HG02885 (cell line): ENCODE measurements around the gene C3orf22.

Experiments used
- ATAC-seq: cut with Tn5 transposase; IDR thresholded peaks from one replicate; pipeline ENCODE4 v1.9.1; 2021; ENCODE audit warnings: mild to moderate bottlenecking; ENCODE audit not compliant: unreplicated experiment, poor library complexity

Gene C3orf22

DNA sequence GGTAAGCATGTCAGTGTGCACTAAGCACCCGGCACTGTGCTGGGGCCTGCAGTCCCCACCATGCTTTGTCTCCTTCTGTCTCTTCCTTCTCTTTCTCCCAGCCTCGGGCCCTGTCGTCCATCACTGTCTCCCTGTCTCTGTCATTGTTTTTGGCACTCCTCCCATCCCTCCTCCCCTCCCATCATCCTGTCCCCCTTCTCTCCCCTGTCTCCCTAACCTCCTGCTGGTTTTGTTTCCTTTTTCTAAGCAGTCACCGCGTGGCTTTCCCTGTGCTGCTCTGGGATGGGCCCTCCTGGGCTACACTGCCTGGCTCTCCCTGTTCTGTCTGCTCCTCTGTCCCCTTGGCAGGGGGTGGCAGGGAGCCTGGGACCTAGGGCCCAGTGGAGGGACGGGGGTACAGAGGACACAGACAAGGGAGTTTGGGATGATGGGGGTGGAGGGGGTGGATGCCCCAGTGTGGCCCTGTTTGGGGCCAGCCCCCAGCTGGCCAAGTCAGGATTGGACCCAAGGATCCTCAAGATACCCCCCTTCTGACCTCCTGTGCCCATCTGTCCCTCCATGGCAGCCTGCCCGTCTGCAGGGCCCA lies 29.1 kb downstream of the C3orf22 start:
- ATAC-seq, result no peak

DNA sequence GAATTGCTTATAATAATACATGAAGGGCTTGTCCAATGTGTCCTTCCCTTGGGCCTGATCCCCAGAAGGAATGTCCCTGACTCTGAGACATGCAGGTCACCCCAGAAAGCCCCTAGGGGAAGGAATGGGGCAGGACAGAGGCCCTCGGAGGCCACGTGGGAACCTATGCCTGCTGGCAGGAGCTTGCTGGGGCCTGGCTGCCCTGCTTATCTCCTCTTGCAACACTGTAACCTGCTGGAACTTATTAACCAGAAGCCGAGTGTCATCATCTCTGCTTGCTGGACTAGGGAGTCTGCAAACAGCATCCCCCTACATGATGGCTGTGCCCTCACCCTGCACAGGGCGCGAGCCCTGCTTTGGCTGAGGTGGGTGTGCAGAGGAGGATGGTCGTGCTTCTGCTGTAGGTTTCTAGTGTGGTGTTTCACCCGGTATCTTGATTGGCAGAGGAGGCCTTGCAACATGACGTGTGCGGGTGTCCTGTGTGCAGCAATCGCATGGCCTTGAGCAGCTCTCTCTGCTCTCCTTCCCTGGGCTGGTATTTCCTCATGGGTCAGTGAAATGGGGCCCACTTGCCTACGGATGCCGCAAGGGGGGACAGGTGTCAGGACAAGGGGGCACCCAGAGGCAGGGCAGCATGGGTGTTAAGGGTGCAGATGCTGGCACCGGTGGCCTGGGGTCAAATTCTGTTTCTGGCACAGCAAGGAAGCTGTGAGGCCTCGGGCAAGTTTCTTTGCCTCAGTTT lies 29.8 kb downstream of the C3orf22 start:
- no peak for ATAC-seq

DNA sequence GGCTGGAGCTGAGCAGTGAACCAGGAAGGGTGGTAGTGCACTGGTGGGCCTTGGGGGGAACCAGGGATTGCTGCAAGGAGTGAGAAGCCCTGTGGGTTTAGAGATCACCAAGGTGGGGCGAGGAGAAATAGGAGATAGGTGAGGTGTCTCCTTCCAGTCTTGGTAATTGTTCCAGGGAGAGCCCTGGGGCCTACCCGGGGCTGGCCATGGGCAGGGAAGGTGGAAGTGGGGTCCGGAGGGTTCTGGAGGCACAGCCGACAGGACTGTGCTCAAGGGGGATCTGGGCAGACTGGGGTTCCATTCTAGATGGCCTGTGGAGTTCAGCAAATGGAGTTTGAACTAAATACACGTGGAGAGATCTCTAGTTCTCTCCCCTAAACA lies 30.3 kb downstream of the C3orf22 start:
- no peak for ATAC-seq

DNA sequence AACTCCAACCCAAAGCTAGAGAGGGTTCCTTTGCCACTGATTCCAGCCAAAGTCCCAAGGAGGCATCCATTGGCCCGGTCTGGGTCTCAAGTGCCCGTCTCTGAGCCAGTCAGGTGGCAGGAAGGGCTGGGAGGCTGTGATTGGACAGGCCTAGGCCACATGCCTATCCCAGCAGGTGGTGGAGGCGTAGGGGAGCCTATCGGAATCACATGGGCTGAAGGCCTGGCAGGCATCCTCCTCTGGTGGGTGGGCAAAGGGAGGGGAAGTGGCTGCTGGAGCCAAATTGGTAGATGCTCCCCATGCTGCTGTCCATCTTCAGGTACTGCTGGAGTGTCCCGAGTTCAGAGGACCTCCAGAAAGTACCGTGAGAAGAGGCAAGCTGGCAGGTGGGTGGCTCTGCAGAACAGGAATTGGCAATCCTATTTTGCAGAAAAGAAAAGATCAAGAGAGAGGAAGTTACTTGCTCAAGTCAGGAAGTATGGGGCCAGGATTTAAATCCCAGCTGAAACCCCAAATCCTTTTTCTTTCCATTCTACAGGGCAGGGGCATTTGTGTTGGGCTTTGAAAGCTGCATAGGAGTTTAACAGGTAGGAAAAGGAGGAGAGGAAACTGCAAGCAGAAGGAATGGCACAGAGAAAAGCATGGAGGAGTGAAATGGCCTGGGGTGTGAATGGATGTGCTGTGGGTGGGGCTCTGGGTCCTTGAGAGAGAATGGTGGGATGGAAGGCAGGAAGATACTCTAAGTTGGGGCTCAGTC lies 31.1 kb downstream of the C3orf22 start:
- ATAC-seq, result no peak

DNA sequence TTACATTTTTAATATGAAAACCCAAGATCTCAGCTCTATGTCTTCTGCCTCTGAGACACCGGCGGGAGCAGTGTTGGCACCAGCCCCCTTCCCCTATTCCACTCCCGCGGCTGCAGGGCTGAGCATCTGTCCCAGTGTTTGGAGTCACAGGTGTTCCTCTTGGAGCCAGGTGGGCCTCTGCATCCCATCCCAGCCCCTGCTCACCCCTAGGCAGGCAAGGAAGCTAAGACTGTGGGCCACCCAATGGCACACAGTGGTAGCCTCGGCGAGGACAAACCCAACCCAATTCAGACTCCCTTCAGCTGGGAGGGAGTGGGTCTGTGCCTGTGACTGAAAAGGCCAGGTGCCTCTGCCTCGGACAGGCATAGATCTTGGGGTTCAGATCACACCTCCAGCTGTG lies 31.7 kb downstream of the C3orf22 start:
- ATAC-seq, result no peak

DNA sequence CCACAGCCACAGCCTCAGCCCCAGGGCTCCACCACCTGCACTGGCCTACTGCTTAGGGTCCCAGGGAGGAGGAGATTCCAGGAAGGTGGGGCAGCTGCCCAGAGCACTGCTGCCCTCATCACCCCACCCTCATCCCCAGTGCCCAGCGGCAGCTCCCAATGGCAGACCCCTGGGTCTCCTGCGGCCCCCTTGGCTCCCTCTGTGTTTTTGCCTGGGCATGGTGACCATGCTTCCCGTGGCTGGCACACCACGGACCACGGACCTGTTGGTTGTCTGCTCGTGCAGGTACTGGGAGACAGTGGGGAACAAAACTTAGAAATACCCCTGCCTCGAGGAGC lies 32.1 kb downstream of the C3orf22 start:
- no peak for ATAC-seq

DNA sequence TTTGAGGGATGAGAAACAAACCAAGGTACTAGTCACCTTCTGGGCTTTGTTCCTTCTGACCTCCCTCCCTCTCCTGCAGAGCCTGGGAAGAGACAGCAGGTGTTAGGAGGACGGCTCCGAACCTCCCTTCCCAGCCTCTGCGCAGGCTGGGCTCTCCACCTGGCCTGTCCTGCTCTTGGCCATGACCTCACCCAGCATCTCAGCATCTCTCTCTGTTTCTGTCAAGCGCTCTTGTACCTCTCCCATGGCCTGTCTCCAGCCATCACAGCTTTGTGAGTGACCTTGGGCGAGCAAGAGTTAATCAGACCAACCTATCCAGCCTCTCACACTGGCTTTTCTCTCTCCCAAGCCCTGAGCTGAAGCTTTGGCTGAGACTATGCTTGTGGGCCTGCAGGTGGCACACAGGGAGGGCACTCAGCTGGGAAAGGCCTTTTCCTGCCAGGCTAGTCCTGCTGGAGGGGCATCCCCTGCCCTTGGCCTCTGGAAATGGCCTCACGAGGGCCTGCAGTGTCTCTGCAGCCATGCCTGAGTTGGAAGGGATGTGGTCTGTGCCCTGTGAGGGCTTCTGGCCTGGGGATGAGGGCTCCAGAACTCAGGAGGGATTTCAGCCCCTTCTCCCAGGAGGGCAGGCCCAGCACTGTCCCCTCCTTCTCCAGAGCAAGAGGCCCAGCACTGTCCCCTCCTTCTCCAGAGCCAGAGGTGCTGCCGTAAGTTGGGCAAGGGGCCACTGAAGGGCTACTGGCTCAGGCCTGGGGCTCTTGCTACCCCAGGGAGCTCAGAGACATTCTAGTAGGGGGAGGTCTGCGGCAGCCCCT lies 32.7 kb downstream of the C3orf22 start:
- ATAC-seq, result no peak

DNA sequence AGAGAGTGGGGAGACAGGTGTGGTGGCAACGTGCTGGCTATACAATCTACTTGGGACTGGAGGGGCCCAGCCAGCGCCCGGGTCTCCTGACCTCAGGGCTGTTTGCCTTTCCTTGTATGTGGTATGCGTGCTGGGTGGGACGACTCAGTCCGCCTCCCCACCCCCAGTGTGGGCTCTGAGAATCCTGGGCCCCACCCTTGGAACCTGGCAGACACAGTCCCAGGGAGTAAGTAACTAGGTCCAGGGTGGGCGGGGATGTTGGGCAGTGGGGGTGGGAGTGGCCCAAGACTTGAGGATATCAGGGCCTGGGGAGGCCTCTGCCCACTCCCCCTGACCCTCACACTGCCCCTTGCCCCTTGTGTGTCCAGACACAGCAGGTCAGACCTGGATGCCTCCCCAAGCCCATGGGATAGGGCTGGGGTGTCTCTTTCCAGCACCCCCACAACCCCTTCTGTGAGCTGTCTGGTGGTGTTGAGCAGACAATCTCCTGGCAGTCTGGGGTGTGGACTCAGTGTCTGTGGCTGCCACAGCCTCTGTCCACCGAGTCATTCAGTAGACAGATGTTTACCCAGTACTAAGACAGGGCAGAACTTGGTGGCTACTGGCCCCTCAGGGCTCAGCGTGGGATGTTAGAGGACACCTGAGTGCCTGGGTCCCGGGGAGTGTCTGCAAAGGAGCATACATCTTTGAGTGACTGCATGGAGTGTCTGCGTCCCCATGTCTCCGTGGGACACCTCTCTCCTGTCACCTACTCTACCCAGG lies 33.5 kb downstream of the C3orf22 start:
- ATAC-seq, result no peak

DNA sequence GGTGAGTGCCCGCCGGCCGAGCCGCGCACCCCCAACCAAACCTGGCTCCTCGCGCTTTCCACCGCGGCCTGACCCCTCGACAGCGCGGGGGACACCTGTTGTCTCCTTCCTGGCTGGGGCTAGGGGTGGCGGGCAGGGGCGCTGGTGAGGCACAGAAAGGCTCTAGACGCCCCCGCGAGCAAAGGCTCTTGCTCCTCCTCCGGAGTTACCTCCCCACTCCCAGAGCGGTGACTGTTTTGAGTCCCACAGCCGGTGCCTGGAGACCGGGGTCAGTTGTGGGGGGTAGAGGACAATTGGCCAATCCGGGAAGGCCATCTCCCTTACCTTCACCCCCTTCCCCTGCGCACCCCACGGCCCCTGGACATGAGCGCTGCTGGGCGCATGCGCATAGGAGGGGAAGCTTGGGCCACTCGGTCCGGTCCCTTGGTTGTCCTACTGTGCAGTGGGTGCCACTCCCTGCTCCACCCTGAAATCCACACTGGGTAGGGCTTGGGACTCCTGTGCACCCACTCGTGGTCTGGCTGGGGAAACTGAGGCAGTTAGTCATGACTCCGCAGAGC lies 34.2 kb downstream of the C3orf22 start:
- ATAC-seq, result no peak

DNA sequence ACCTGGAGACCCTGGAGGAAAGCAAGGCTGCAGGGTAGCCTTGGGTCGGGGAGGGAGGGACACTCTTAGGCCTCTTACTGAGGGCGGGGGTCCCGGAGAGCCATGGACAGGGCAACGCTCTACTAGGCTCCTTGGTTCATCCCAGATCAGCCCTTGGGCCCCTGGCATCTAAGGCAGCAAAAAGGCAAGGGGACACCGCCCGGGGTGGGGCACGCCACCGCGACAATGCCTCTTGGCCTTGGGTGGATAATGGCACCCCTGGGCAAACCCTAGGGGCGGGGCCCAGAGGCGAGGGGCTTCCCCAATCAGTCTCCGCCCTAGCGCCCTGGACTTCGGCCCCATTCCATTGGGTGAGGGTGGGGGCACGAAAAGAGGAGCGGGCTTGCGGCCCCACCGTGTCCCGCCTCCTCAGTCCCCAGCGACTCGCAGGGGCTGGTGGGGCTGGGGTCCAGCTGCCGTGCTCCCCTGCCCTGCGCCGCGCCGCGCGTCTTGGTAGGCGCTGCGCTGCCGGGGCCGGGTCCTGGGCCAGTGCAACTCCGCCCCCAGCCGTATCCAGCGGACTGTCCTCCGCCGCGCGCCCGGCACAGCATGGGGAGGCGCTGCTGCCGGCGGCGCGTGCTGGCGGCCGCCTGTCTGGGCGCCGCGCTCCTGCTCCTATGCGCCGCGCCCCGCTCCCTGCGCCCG lies 34.8 kb downstream of the C3orf22 start, which contains the start of gene CHST13:
Gene CHST13 (plus strand): TSS at position 411 of the 684 bp plus-strand sequence. CDS start 178 bp downstream, at position 589.
- no peak for ATAC-seq

DNA sequence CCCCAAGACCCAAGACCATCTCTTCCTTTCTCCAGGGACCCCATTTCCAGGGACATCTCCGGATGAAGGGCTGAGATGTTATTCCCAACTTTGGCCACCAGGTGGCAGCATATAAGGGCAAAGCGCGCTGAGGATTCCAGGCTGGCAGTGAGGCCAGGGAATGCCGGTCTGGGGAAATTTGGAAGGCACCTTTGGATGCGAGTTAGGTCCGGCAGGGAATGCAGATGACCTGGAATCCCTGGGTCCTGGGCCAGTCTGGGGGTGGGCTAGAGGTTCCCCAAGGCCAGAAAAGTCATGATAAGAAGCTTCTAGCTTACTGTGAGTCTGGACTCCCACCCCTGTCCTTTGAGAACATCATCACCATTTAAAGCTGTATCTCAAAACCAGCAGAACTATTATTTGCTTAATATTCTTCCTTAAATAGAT lies 36.4 kb downstream of the C3orf22 start:
- no peak for ATAC-seq

DNA sequence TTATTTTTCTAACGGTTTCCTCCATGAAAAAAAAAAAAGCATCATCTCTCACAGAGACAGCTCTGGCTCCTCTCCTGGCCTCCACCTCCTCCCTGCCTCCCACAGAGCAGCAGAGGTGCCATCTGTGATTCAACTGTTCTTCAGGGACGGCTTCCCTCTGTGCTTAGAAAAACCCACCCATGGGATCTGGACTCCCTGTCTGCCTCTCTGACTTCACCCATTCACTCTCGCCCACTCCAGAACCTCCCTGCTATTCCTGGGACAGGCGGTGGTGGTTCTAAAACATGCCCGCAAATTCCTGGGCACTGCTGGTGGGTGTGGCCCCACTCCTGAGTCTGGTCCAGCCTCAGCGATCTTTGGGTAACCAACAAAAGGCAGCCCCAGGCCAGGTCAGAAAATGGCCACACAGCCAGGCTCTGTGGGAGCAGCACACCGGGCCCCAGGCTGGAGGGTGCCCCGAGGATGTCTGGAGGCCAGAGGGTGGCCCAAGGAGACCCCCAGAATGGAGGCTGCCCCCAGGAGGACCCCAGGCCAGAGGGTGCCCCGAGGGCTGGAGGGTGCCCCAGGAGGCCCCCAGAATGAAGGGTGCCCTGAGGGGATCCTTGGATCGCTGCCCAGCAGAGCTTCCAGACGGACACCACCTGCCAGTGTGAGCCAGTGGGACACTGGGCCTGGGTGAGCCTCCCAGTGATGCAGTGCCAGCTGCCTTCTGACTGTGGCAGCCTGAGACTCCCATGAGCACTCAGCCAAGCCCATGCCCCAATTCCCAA lies 37.4 kb downstream of the C3orf22 start:
- ATAC-seq, result no peak

DNA sequence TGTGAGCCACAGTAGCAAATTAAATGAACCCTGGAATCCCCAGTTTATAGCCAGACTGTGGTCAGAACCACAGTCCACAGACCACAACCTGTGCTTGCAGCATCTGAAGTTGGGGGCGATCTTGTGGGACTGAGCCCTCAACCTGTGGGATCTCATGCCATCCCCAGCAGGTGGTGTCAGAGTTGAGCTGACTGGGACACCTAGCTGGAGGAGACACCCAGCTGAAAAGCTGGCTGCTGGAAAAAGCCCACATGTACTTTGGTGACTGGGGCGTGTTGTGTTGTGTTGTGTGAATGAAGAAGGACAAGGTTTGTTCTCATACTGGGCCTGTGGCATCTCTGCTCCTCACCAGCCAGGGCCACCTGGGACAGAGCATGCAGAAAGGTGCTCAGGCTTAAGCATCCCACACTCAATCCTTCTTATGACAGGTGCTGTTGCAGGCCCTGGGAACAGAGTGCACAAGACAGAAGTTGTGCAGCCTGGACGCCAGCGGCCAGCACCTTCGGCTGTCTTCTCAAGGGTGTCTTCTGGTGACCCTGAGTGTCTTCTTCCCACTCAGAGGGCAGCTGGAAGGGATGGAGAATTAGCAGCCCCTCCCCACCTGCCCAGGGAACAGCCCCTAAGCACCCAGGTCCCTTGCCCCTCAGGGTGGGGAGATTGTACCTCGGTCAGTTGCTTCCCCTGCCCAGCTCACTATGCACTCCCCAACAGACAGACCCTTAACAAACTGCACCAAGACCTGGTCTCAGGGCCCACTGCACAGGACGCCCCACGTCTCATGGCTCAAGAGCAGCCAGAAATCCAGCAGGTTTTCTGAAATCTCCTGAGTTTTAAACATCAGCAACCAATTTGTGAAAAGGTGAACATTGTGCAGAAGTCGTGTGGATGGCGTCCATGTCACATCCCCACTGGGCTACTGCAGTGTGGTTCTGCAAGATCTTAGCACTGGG lies 39.0 kb downstream of the C3orf22 start:
- ATAC-seq, result no peak

DNA sequence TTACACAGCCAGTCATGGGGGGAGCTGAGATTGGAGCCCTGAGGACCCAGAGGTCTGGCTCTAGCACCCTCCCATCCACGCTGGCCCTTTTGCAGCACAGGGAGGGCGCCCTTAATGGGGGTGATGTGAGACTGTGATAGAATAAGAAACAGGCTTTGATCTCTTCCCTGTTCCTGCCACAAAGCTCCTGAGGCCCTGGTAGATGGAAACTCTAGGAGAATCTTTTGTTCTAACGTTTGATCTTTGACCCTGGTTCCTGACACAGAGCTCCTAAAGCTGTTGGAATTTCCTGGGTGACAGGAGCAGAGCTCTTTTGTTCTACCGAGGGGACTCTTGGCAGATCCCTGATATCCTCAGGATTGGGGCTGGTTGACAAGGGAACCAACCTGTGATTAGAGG lies 40.0 kb downstream of the C3orf22 start:
- ATAC-seq, result no peak

DNA sequence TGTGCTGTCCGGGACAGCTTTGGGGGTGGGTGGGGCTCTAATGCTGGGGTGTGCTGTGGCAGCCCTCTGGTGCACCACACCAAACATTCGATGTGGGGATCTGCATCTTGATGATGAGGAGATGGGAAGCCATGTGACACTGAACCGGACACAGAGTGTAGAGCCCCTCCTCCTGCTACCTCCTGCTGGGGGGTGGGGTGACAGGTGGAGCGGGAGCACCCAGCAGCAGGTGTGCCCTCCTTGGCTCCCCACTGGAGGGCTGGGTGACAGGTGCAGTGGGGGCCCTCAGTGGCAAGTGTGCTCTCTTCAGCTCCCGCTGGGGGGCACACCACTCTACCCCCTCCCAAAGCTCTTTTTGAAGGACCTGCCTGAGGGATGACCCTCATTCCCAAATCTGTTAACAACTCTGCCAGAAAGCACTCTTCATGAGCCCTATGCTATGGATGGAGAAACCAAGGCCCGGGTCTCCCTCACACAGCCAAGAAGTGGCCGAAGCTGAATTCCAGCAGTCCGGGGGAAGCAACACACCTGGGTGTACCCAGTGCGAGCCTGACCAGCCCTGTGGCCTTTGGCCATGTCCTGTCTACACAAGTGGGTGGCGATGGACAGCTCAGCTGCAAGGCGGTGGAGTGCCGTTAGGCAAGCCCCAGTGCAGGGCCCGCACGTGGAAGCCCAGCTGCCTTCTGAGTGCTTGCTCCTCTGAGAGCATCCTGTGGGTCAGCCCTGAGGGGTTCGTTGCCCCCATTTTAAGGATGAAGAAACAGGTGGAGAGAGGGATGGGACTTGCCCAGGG lies 40.5 kb downstream of the C3orf22 start:
- ATAC-seq, result no peak

DNA sequence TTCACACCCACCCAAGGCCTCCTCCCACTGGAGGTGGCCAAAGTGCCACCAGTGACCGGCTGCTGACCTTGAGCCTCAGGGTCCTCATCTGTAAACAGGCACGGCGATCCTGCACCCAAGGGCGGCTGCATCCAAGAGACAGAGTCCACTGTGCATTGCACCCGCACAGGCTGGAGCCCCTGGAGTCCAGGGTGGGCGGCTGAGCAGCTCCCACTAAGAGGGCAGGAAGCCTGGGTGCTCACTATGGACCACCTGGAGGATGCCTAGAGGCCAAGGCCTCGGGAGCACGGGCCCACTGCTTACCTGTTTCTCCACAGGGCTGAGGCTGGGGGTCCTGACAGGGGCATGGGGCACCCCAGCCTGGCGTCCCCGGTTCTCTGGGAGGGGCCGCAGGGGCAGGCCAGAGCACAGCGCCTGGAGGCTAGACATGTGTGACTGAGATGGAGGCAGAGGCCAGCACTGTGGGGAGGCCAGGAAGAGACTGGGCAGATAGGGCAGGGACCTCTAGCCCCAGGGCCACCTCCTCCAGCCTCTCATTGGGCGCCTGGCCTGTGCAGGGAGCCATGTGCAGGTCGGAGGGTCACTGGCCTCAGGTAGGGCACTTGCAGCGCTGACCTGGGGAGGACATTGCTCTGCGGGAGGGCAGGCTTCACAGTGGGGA lies 41.3 kb downstream of the C3orf22 start, which contains the start of gene UROC1:
Gene UROC1 (minus strand): TSS at position 483 of the 661 bp plus-strand sequence. CDS start 54 bp downstream, at position 429.
- no peak for ATAC-seq
